Left lung (tissue), 10 donors: ENCODE measurements around the gene TOR1B. TPM values are rescaled to one million over a fixed set of nuclear protein-coding genes. Genes with fewer than 3 reads are reported as not detected.
"Not testable (repeated sequence)": the region's sequence is repeated elsewhere in the genome, so short reads cannot be mapped to it uniquely, and the experiment has no call there.

Experiments
- ATAC-seq: fragments of 200-7000 bp; cut with Tn5 transposase; one replicate; pipeline ENCODE4 v1.9.1; 2020; ENCODE audit warnings: moderate library complexity
- DNase-seq, 4 donors: peaks; one replicate each; pipeline ENCODE4 v3.0.0-alpha.2; 2013 to 2020
- H3K27ac ChIP-seq, 2 donors: fragments of 200-600 bp; sonication (generic) in 1 of 2; one replicate each; pipeline versions ENCODE4 v1.5.0 to v1.8.0; 2020 to 2021
- H3K27me3 ChIP-seq, 2 donors: fragments of 200-600 bp; sonication (generic) in 1 of 2; one replicate each; pipeline versions ENCODE4 v1.5.0 to v1.8.0; 2020 to 2021
- H3K36me3 ChIP-seq, 2 donors: fragments of 200-600 bp; sonication (generic) in 1 of 2; one replicate each; pipeline versions ENCODE4 v1.5.0 to v1.8.0; 2020 to 2021
- H3K4me1 ChIP-seq, 2 donors: fragments of 200-600 bp; one replicate each; pipeline ENCODE4 v1.8.0; 2021
- H3K4me3 ChIP-seq, 2 donors: fragments of 200-600 bp; sonication (generic) in 1 of 2; one replicate each; pipeline versions ENCODE4 v1.5.0 to v1.8.0; 2020 to 2021; ENCODE audit warnings: mild to moderate bottlenecking in 1 of 2
- H3K9me3 ChIP-seq, 2 donors: fragments of 200-600 bp; sonication (generic) in 1 of 2; one replicate each; pipeline versions ENCODE4 v1.5.0 to v1.8.0; 2020 to 2021
- intact Hi-C, 2 donors: fragments of 100-400 bp; cut with DNase I; formaldehyde crosslinking; loops; one replicate each; pipeline versions ENCODE4 v1.11.2 to v1.14.2; 2022
- polyA plus RNA-seq, 6 donors: library from polyadenylated mRNA; unstranded; fragments of 120-200 nt; gene quantifications; one replicate each; pipeline ENCODE4 v1.2.1, GENCODE V29; 2013; ENCODE audit not compliant: insufficient read length in 6 of 6
- total RNA-seq, 2 donors: library from RNA; stranded (reverse); fragmentation: NEBNext Ultra II Directional; extraction: Animal tissue kit (Norgen Biotek cat#: 25700); gene quantifications; one replicate each; pipeline ENCODE4 v1.2.1, GENCODE V29; 2021
- TF ChIP-seq, protein P1 (sequence below), 2 donors: fragments of 200-600 bp; sonication (generic) in 1 of 2; IDR thresholded peaks; one replicate each; pipeline versions ENCODE4 v1.5.0 to v1.8.0; 2021; ENCODE audit warnings: antibody characterized with exemption in 2 of 2
- donor health status: DM: no; HTN: yes; CAD: no.
- donor health status: DM: no; HTN: no; CAD: no.

The TOR1B gene
- total and polyA plus RNA-seq, 8 donors: 19.0 to 32.1 (median 22.0) TPM

DNA sequence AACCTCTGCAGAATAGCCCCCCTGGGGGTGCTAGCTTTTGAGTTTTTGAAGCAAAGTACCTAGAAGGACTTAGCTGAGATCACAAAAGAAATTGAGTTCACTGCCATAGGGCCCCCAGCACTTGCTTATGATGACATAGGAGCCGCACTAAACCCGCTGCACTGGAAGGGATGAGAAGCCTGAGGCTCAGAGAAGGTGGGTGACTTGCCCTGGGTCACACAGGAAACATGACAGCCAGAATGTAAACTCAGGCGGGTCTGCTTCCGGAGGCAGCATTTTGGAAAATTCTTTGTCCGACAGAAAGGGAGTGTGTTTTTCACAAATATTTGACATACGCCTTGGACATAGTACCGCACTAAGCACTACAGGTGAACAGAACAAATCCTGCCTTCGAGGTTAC, 8.4 kb upstream of the TOR1B start:
- TF ChIP-seq, protein P1, sequence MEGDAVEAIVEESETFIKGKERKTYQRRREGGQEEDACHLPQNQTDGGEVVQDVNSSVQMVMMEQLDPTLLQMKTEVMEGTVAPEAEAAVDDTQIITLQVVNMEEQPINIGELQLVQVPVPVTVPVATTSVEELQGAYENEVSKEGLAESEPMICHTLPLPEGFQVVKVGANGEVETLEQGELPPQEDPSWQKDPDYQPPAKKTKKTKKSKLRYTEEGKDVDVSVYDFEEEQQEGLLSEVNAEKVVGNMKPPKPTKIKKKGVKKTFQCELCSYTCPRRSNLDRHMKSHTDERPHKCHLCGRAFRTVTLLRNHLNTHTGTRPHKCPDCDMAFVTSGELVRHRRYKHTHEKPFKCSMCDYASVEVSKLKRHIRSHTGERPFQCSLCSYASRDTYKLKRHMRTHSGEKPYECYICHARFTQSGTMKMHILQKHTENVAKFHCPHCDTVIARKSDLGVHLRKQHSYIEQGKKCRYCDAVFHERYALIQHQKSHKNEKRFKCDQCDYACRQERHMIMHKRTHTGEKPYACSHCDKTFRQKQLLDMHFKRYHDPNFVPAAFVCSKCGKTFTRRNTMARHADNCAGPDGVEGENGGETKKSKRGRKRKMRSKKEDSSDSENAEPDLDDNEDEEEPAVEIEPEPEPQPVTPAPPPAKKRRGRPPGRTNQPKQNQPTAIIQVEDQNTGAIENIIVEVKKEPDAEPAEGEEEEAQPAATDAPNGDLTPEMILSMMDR (IDR thresholded peaks at IDR 0.05): no peak
- no peak overlapping the region for H3K4me3 ChIP-seq
- H3K9me3 ChIP-seq: no peaks in the 10 kb centered on the region
- no peaks in the 10 kb centered on the region for H3K36me3 ChIP-seq
- no peak overlapping the region for H3K27ac ChIP-seq
- ATAC-seq (no peak), DNase-seq (no peak)
- intact Hi-C loops: loop anchor here in 1 of 2 donors (10.0 kb wide), 1 partner anchor 160 kb away; no protein-coding TSS in a partner anchor
- H3K4me1 ChIP-seq: peaks cover 0 to 5% of the 10 kb centered on the region in 2 donors
- H3K27me3 ChIP-seq: peaks cover 0 to 18% of the 10 kb centered on the region in 2 donors

DNA sequence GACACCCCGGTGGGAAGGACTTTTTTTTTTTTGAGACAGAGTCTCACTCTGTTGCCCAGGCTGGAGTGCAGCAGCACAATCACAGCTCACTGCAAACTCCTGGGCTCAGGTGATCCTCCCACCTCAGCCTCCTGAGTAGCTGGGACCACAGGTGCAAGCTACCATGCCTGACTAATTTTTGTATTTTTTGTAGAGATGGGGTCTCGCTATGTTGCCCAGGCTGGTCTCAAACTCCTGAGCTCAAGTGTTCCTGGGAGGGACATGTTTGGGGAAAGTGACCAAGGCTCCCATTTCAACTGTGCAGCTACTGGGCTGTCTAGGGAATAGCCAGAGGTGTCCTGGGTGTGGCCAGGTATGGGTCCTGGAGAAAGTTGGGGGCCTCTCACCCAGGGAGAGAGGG, 7.0 kb upstream of the TOR1B start:
- not testable (repeated sequence) for ATAC-seq
- intact Hi-C loops: loop anchor here in 1 of 2 donors (10.0 kb wide), 1 partner anchor 161 kb away; no protein-coding TSS in a partner anchor
- peaks cover 0 to 16% of the 10 kb centered on the region in 2 donors for H3K27me3 ChIP-seq

DNA sequence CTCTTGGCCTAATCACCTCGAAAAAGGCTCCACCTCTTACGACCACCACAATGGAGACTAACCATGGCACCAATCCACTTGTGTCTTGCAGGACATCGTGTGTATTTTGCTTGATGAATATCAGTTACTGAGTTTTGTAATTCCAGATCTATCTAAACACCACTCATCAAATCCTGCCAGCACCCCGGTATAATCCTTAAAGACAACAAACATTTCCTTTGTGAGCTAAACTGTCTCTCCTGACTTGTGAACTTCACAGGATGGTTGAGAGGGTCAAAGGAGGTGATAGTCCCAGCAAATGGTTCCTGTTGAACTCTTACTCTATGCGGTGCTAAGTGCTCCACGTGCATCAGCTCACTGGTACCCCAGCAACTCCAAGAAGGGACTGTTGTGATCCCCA, 4.0 kb upstream of the TOR1B start:
- Histone ChIP-seq H3K4me1 (peaks cover 3 to 4% of the 10 kb centered on the region in 2 donors), H3K4me3 (no peak overlapping the region), H3K27me3 (peaks cover 0 to 8% of the 10 kb centered on the region in 2 donors), H3K36me3 (no peaks in the 10 kb centered on the region), H3K9me3 (no peaks in the 10 kb centered on the region), H3K27ac (no peak overlapping the region)
- ATAC-seq (no peak), DNase-seq (no peak)
- intact Hi-C loops: loop anchor here in 1 of 2 donors (10.0 kb wide), 1 partner anchor 164 kb away; no protein-coding TSS in a partner anchor
- TF ChIP-seq, protein P1 (IDR thresholded peaks at IDR 0.05): no peak

More for the DNA sequence above, 7.0 kb upstream of the TOR1B start:
- H3K27ac ChIP-seq, H3K9me3 ChIP-seq, H3K4me3 ChIP-seq, H3K36me3 ChIP-seq, DNase-seq, H3K4me1 ChIP-seq: not testable (repeated sequence)

DNA sequence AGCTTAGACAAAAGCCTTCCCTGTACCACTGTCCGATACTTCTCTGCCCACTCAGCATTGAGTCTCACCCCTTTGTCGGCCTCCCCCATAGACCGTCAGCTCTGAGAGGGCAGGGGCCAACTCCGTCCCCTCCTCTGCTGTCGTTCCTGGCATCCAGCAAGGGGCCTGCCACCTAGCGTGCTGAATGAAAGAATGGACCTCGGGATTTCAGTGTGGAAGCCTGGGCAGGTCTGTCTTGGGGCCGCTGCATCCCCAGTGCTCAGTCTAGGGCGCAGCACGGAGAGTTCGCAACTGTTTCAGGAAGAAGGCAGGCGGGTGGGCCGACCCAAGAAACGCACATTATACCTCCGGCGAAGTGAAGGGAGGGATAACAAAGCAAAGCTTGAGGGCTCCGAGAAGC, 1.5 kb upstream of the TOR1B start:
- no peaks in the 10 kb centered on the region for H3K9me3 ChIP-seq
- intact Hi-C loops: no loop called here
- TF ChIP-seq, protein P1 (IDR thresholded peaks at IDR 0.05): no peak
- no peaks in the 10 kb centered on the region for H3K27me3 ChIP-seq
- H3K36me3 ChIP-seq: peaks cover 0 to 7% of the 10 kb centered on the region in 2 donors
- ATAC-seq (no peak), DNase-seq (no peak)
- H3K4me1 ChIP-seq: peaks cover 5 to 30% of the 10 kb centered on the region in 2 donors
- no peak overlapping the region for H3K27ac ChIP-seq
- no peak overlapping the region for H3K4me3 ChIP-seq

GRCh38 chr9:129803676-129804060, 684 bp downstream of the TOR1B start:
- H3K4me3 ChIP-seq: peak overlapping the region; percentile 85 to 90
- no peaks in the 10 kb centered on the region for H3K27me3 ChIP-seq
- H3K9me3 ChIP-seq: no peaks in the 10 kb centered on the region
- no peak for DNase-seq
- H3K27ac ChIP-seq: peak overlapping the region; percentile 74 to 88
- H3K4me1 ChIP-seq: peaks cover 5 to 45% of the 10 kb centered on the region in 2 donors
- TF ChIP-seq, protein P1 (IDR thresholded peaks at IDR 0.05): no peak
- intact Hi-C loops: no loop called here
- no peak for ATAC-seq
- peaks cover 0 to 22% of the 10 kb centered on the region in 2 donors for H3K36me3 ChIP-seq

- H3K36me3 ChIP-seq: peaks cover 0 to 46% of the 10 kb centered on the region in 2 donors
- no peak overlapping the region for H3K4me3 ChIP-seq
- H3K9me3 ChIP-seq: no peaks in the 10 kb centered on the region
- no peaks in the 10 kb centered on the region for H3K27me3 ChIP-seq
- TF ChIP-seq, protein P1 (IDR thresholded peaks at IDR 0.05): no peak
- peak overlapping the region in 1 of 2 donors; percentile 82 for H3K27ac ChIP-seq
- intact Hi-C loops: no loop called here
- H3K4me1 ChIP-seq: peaks cover 5 to 50% of the 10 kb centered on the region in 2 donors
- no peak for DNase-seq
- ATAC-seq: no peak
Observed at GRCh38 chr9:129806061-129806460, 3.1 kb downstream of the TOR1B start.
